Upper lobe of right lung (tissue), 1 donor: ENCODE measurements around the gene OCSTAMP. TPM values are rescaled to one million over a fixed set of nuclear protein-coding genes. Genes with fewer than 3 reads are reported as not detected.

ENCODE experiments used
- ATAC-seq: fragments of 200-7000 bp; cut with Tn5 transposase; one replicate; pipeline ENCODE4 v1.9.1; 2020; ENCODE audit warnings: mild to moderate bottlenecking, moderate library complexity
- DNase-seq: peaks from one replicate; pipeline ENCODE4 v3.0.0-alpha.2; 2020
- H3K27ac ChIP-seq: fragments of 200-600 bp; one replicate; pipeline ENCODE4 v1.8.0; 2022
- H3K27me3 ChIP-seq: fragments of 200-600 bp; one replicate; pipeline ENCODE4 v1.8.0; 2022; ENCODE audit warnings: mild to moderate bottlenecking
- H3K36me3 ChIP-seq: fragments of 200-600 bp; one replicate; pipeline ENCODE4 v1.8.0; 2022
- H3K4me1 ChIP-seq: fragments of 200-600 bp; one replicate; pipeline ENCODE4 v1.8.0; 2022
- H3K4me3 ChIP-seq: fragments of 200-600 bp; one replicate; pipeline ENCODE4 v1.8.0; 2022; ENCODE audit warnings: mild to moderate bottlenecking
- H3K9me3 ChIP-seq: fragments of 200-600 bp; one replicate; pipeline ENCODE4 v1.8.0; 2022
- intact Hi-C: fragments of 100-400 bp; cut with DNase I; formaldehyde crosslinking; loops from one replicate; pipeline ENCODE4 v1.11.0; 2022
- total RNA-seq: library from RNA; stranded (reverse); fragmentation: NEBNext Ultra II Directional; extraction: Animal tissue kit (Norgen Biotek cat#: 25700); gene quantifications from one replicate; pipeline ENCODE4 v1.2.1, GENCODE V29; 2021
- TF ChIP-seq, protein P1 (sequence below): fragments of 200-600 bp; IDR thresholded peaks from one replicate; pipeline ENCODE4 v1.8.0; 2022; ENCODE audit warnings: antibody characterized with exemption
- donor health status: DM: no; HTN: yes; CAD: no; lungs with severe emphysema.

The OCSTAMP gene
- total RNA-seq, 1 donor from 2014 or later, result 0.43 TPM

- ATAC-seq, result no peak
These were observed 40.0 kb upstream of the OCSTAMP start for GRCh38 chr20:46590443-46590842.

DNA sequence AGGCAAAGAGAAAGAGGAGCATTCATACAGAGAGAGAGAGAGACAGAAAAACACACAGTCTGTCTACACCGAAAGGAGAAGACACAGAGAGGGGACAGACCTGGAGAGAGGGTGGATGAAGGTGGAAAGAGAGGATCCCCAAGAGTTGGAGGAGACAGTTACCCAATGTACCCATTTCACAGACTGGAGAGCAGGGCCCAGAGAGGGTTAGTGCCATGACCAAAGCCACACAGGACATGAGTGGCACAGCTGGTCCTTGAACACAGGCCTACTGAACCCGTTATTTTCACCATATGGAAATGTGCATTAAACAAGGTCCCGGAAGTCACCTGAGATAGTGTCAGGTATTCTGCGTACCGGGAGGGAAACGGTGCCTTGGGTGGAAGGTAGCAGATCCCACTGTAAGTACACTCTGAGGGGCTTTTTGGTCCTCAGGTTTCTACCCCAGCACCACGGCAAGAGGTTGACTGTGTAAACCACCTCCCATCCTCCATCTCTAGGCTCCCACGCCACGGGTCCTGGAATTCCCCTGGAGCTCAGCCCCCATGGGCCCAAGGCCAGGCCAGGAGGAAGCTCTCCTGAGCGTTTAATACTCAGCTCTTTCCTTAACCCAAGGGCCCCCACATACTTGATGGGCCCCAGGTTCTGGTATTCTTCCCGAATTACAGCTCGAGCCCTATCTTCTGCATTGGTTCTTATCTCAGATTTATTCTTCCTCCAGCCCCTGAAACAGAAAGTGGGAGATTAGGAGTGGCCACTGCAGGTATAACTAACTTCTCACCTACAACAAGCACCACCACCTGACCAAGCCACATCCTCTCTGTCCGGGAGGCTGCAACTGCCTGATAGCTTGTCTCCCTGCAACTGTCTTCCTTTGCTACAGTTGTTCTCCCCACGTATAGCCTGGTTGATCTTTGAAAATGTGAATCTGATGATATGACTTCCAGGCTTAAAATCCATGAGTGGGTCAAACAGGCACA lies 38.4 kb upstream of the OCSTAMP start:
- Histone ChIP-seq H3K27ac (no peak overlapping the region), H3K36me3 (no peaks in the 10 kb centered on the region), H3K27me3 (no peaks in the 10 kb centered on the region), H3K9me3 (no peaks in the 10 kb centered on the region), H3K4me1 (no peaks in the 10 kb centered on the region), H3K4me3 (no peak overlapping the region)
- no peak for DNase-seq
- intact Hi-C loops, result no loop called here
- TF ChIP-seq, protein P1, sequence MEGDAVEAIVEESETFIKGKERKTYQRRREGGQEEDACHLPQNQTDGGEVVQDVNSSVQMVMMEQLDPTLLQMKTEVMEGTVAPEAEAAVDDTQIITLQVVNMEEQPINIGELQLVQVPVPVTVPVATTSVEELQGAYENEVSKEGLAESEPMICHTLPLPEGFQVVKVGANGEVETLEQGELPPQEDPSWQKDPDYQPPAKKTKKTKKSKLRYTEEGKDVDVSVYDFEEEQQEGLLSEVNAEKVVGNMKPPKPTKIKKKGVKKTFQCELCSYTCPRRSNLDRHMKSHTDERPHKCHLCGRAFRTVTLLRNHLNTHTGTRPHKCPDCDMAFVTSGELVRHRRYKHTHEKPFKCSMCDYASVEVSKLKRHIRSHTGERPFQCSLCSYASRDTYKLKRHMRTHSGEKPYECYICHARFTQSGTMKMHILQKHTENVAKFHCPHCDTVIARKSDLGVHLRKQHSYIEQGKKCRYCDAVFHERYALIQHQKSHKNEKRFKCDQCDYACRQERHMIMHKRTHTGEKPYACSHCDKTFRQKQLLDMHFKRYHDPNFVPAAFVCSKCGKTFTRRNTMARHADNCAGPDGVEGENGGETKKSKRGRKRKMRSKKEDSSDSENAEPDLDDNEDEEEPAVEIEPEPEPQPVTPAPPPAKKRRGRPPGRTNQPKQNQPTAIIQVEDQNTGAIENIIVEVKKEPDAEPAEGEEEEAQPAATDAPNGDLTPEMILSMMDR, result no peak
- no peak for ATAC-seq

More at GRCh38 chr20:46590443-46590842, 40.0 kb upstream of the OCSTAMP start:
- TF ChIP-seq, protein P1, result no peak
- H3K4me1 ChIP-seq, result no peaks in the 10 kb centered on the region
- intact Hi-C loops, result no loop called here
- DNase-seq, result no peak
- H3K36me3 ChIP-seq, result no peaks in the 10 kb centered on the region
- no peaks in the 10 kb centered on the region for H3K9me3 ChIP-seq
- H3K4me3 ChIP-seq, result no peak overlapping the region
- no peak overlapping the region for H3K27ac ChIP-seq
- H3K27me3 ChIP-seq, result no peaks in the 10 kb centered on the region

- ATAC-seq, result no peak
- DNase-seq, result no peak
These were observed 37.5 kb upstream of the OCSTAMP start for GRCh38 chr20:46587986-46588385.

DNA sequence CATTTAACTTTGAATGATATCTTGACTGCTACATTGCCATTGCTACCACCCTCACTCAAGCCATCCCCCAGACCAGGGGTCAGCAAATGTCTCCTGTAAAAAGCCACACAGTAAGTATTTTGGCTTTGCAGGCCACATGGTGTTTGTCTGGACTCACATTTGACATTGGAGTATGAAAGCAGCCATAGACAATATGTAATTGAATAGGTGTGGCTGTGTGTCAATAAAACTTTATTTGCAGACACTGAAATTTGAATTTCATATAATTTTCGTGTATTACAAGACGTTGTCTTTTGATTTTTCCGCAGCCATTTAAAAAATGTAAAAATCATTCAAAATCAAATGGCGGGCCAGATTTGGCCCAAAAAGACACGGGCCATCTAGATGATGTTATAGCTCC lies 36.3 kb upstream of the OCSTAMP start:
- intact Hi-C loops, result no loop called here
- Histone ChIP-seq H3K9me3 (no peaks in the 10 kb centered on the region), H3K36me3 (no peaks in the 10 kb centered on the region), H3K27me3 (no peaks in the 10 kb centered on the region), H3K27ac (no peak overlapping the region), H3K4me3 (no peak overlapping the region), H3K4me1 (no peaks in the 10 kb centered on the region)
- no peak for ATAC-seq
- no peak for DNase-seq
- TF ChIP-seq, protein P1, result no peak

More at GRCh38 chr20:46587986-46588385, 37.5 kb upstream of the OCSTAMP start:
- no peak overlapping the region for H3K27ac ChIP-seq
- no peaks in the 10 kb centered on the region for H3K9me3 ChIP-seq
- intact Hi-C loops, result no loop called here
- H3K36me3 ChIP-seq, result no peaks in the 10 kb centered on the region
- no peaks in the 10 kb centered on the region for H3K4me1 ChIP-seq
- no peak overlapping the region for H3K4me3 ChIP-seq
- TF ChIP-seq, protein P1, result no peak
- no peaks in the 10 kb centered on the region for H3K27me3 ChIP-seq

DNA sequence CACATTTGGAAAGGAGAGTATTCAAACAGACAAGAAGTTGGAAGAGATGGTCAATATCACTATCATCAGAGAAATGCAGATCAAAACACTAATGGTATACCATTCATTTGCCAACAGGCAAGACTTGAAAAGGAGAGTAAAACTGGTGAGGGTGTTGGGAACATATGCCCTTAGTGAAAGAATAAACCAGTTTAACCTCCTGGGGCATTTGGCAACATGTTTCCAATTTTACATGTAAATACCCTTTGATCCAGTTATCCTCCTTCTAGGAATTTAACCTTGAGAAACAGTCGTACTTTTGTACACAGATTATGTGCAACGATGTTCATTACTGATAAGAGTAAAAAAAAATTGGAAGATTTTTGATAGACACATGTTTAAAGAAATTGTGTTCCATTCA lies 34.1 kb upstream of the OCSTAMP start:
- TF ChIP-seq, protein P1, result no peak
- no peaks in the 10 kb centered on the region for H3K4me1 ChIP-seq
- H3K9me3 ChIP-seq, result no peaks in the 10 kb centered on the region
- intact Hi-C loops, result no loop called here
- no peak overlapping the region for H3K4me3 ChIP-seq
- ATAC-seq (no peak), DNase-seq (no peak)
- H3K36me3 ChIP-seq, result no peaks in the 10 kb centered on the region
- no peaks in the 10 kb centered on the region for H3K27me3 ChIP-seq
- H3K27ac ChIP-seq, result no peak overlapping the region
